Measurements from ENCODE around the gene DNASE2.
"Not testable (repeated sequence)": the region's sequence is repeated elsewhere in the genome, so short reads cannot be mapped to it uniquely, and the experiment has no call there.

Gene DNASE2

GRCh38 chr19:12847159-12848139, 33.8 kb downstream of the DNASE2 start:
- Histone ChIP-seq H3K27ac (peak overlapping the region; percentile 7), H3K27me3 (ENCODE audit: insufficient read depth, low read depth, severe bottlenecking) (no peaks in the 10 kb centered on the region), H3K9me3 (ENCODE audit: severe bottlenecking) (no peaks in the 10 kb centered on the region), H3K36me3 (peaks cover 52% of the 10 kb centered on the region), H3K4me3 (ENCODE audit: low read depth, low read length) (no peak overlapping the region)
- peak; percentile 88 for DNase-seq
- TF ChIP-seq, protein P1, sequence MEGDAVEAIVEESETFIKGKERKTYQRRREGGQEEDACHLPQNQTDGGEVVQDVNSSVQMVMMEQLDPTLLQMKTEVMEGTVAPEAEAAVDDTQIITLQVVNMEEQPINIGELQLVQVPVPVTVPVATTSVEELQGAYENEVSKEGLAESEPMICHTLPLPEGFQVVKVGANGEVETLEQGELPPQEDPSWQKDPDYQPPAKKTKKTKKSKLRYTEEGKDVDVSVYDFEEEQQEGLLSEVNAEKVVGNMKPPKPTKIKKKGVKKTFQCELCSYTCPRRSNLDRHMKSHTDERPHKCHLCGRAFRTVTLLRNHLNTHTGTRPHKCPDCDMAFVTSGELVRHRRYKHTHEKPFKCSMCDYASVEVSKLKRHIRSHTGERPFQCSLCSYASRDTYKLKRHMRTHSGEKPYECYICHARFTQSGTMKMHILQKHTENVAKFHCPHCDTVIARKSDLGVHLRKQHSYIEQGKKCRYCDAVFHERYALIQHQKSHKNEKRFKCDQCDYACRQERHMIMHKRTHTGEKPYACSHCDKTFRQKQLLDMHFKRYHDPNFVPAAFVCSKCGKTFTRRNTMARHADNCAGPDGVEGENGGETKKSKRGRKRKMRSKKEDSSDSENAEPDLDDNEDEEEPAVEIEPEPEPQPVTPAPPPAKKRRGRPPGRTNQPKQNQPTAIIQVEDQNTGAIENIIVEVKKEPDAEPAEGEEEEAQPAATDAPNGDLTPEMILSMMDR (IDR thresholded peaks at IDR 0.05; ENCODE audit: low read depth, low read length), result peak; percentile 98

- not testable (repeated sequence) for H3K9me3 ChIP-seq (ENCODE audit: severe bottlenecking); H3K27ac ChIP-seq; H3K27me3 ChIP-seq (ENCODE audit: insufficient read depth, low read depth, severe bottlenecking); H3K4me3 ChIP-seq (ENCODE audit: low read depth, low read length); DNase-seq
- peaks cover 48% of the 10 kb centered on the region for H3K36me3 ChIP-seq
Observed at GRCh38 chr19:12846613-12847012, 34.6 kb downstream of the DNASE2 start.

- Histone ChIP-seq H3K36me3 (peaks cover 53% of the 10 kb centered on the region), H3K4me3 (ENCODE audit: low read depth, low read length) (no peak overlapping the region), H3K9me3 (ENCODE audit: severe bottlenecking) (no peaks in the 10 kb centered on the region), H3K27ac (no peak overlapping the region), H3K27me3 (ENCODE audit: insufficient read depth, low read depth, severe bottlenecking) (no peaks in the 10 kb centered on the region)
- no peak for DNase-seq
- TF ChIP-seq, protein P1 (IDR thresholded peaks at IDR 0.05; ENCODE audit: low read depth, low read length), result no peak
Observed at GRCh38 chr19:12843999-12844732, 37.1 kb downstream of the DNASE2 start.

DNA sequence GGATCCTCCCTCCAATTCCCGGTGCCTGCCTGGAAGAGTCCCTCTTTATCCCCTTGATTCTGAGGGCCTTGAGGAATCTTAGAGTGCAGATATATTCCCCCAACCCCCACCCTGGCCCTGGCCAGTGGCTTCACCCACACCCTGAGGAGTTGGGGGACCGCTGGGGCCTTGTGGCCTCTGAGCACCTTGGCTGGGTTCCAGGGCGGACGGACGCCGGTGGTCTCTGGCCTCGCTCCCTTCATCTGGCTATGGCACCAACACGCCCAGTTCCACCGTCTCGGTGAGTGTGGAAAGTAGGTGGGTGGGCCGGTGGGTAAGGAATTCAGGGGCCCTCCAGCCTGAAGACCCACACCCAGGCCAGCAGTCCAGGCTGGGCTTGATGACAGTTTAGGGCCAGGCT, 37.9 kb downstream of the DNASE2 start:
- no peak for DNase-seq
- H3K27ac ChIP-seq, result no peak overlapping the region
- TF ChIP-seq, protein P1 (IDR thresholded peaks at IDR 0.05; ENCODE audit: low read depth, low read length), result no peak
- peaks cover 45% of the 10 kb centered on the region for H3K36me3 ChIP-seq
- H3K4me3 ChIP-seq (ENCODE audit: low read depth, low read length), result no peak overlapping the region
- no peaks in the 10 kb centered on the region for H3K27me3 ChIP-seq (ENCODE audit: insufficient read depth, low read depth, severe bottlenecking)
- H3K9me3 ChIP-seq (ENCODE audit: severe bottlenecking), result no peaks in the 10 kb centered on the region

GRCh38 chr19:12842511-12842910, 38.7 kb downstream of the DNASE2 start:
- DNase-seq, result no peak
- Histone ChIP-seq H3K9me3 (ENCODE audit: severe bottlenecking) (no peaks in the 10 kb centered on the region), H3K27ac (no peak overlapping the region), H3K4me3 (ENCODE audit: low read depth, low read length) (no peak overlapping the region), H3K27me3 (ENCODE audit: insufficient read depth, low read depth, severe bottlenecking) (no peaks in the 10 kb centered on the region), H3K36me3 (peaks cover 38% of the 10 kb centered on the region)
- TF ChIP-seq, protein P1 (IDR thresholded peaks at IDR 0.05; ENCODE audit: low read depth, low read length), result no peak

GRCh38 chr19:12841094-12841493, 40.2 kb downstream of the DNASE2 start:
- Histone ChIP-seq H3K27me3 (ENCODE audit: insufficient read depth, low read depth, severe bottlenecking) (no peaks in the 10 kb centered on the region), H3K36me3 (peaks cover 34% of the 10 kb centered on the region), H3K9me3 (ENCODE audit: severe bottlenecking) (no peaks in the 10 kb centered on the region), H3K27ac (no peak overlapping the region), H3K4me3 (ENCODE audit: low read depth, low read length) (no peak overlapping the region)
- TF ChIP-seq, protein P1 (IDR thresholded peaks at IDR 0.05; ENCODE audit: low read depth, low read length), result no peak
- DNase-seq, result no peak
